T-cell (primary cell): ENCODE results near the gene PNLIPRP3. TPM values are rescaled to one million over a fixed set of nuclear protein-coding genes. Genes with fewer than 3 reads are reported as not detected.

ENCODE experiments used
- ATAC-seq, 4 experiments: fragments of 200-7000 bp in 3 of 4; fragments of 150-1000 bp in 1 of 4; cut with Tn5 transposase; replicated peaks in 1 of 4; 1 replicate in 3 of 4; 2 replicates in 1 of 4; pipeline ENCODE4 v1.10.0; 2021; ENCODE audit warnings: moderate library complexity in 3 of 4, mild to moderate bottlenecking in 2 of 4, moderate number of reproducible peaks in 1 of 4
- CTCF ChIA-PET, 2 donors: fragments of 300-600 bp; sonication (Branson Sonifier 250); formaldehyde crosslinking; loops; one replicate each; lab custom pipeline; 2022; ENCODE audit warnings: antibody characterized with exemption in 2 of 2; lab: Charles Lee
- POLR2A ChIA-PET, 2 donors: fragments of 300-600 bp; sonication (Branson Sonifier 250); formaldehyde crosslinking; loops; one replicate each; lab custom pipeline; 2022; ENCODE audit warnings: antibody characterized with exemption in 2 of 2; lab: Charles Lee
- DNase-seq, 35 experiments: peaks; one replicate each; pipeline versions ENCODE4 v3.0.0 to v3.0.0-alpha.2; 2013 to 2023
- H3K27ac ChIP-seq: one replicate; pipeline ENCODE4 v1.5.1; 2013; ENCODE audit warnings: low read length
- H3K27me3 ChIP-seq, 2 experiments: replicated peaks in 1 of 2; 1 replicate in 1 of 2; 2 replicates in 1 of 2; pipeline versions ENCODE4 v1.6.1 to v1.7.0; 2013; ENCODE audit warnings: low read length in 1 of 2, mixed read lengths in 1 of 2; ENCODE audit not compliant: control insufficient read depth in 2 of 2, insufficient read depth in 2 of 2; ENCODE audit errors: extremely low read depth in 1 of 2
- H3K36me3 ChIP-seq, 2 donors: 1 replicate in 1 of 2; 2 replicates in 1 of 2; pipeline versions ENCODE4 v1.6.1 to v1.7.0; 2013; ENCODE audit warnings: low read length in 1 of 2; ENCODE audit not compliant: control insufficient read depth in 2 of 2, insufficient read depth in 1 of 2; ENCODE audit errors: extremely low read depth in 1 of 2
- H3K4me1 ChIP-seq, 2 experiments: 1 replicate in 1 of 2; 2 replicates in 1 of 2; pipeline versions ENCODE4 v1.6.1 to v1.7.0; 2013; ENCODE audit warnings: low read length in 2 of 2, mixed read lengths in 1 of 2; ENCODE audit not compliant: insufficient read depth in 2 of 2, control insufficient read depth in 1 of 2; ENCODE audit errors: extremely low read depth in 1 of 2
- H3K4me3 ChIP-seq, 2 donors: 1 replicate in 1 of 2; 2 replicates in 1 of 2; pipeline versions ENCODE4 v1.5.1 to v1.7.0; 2013; ENCODE audit warnings: mild to moderate bottlenecking in 2 of 2, low read length in 1 of 2, moderate library complexity in 1 of 2; ENCODE audit not compliant: control insufficient read depth in 1 of 2; ENCODE audit errors: extremely low read depth in 1 of 2
- H3K9me3 ChIP-seq: 2 replicates; pipeline ENCODE4 v1.7.0; 2013
- H3K27ac Mint-ChIP-seq, 2 donors: one replicate each; pipeline ENCODE4 v1.8.0; 2020 to 2021; ENCODE audit warnings: mild to moderate bottlenecking in 2 of 2, mixed read lengths in 2 of 2
- H3K27me3 Mint-ChIP-seq, 2 donors: one replicate each; pipeline ENCODE4 v1.8.0; 2021 to 2022; ENCODE audit warnings: mixed read lengths in 2 of 2
- H3K36me3 Mint-ChIP-seq: one replicate; pipeline ENCODE4 v1.8.0; 2021; ENCODE audit warnings: mixed read lengths
- H3K4me1 Mint-ChIP-seq, 3 donors: one replicate each; pipeline ENCODE4 v1.8.0; 2020 to 2022; ENCODE audit warnings: mixed read lengths in 3 of 3, mild to moderate bottlenecking in 1 of 3
- H3K4me3 Mint-ChIP-seq, 3 donors: one replicate each; pipeline ENCODE4 v1.8.0; 2020 to 2022; ENCODE audit warnings: mild to moderate bottlenecking in 3 of 3, mixed read lengths in 3 of 3, moderate library complexity in 3 of 3
- H3K9me3 Mint-ChIP-seq, 3 donors: one replicate each; pipeline ENCODE4 v1.8.0; 2020 to 2022; ENCODE audit warnings: mixed read lengths in 3 of 3
- WGBS: methylation state at CpG from one replicate; pipeline ENCODE4 v1.1.5; 2013; ENCODE audit warnings: missing lambda C conversion rate; ENCODE audit not compliant: insufficient coverage; 5-methylcytosine and 5-hydroxymethylcytosine counted together
- total RNA-seq, 35 experiments: library from RNA in 6 of 35; stranded (reverse) in 6 of 35; fragments of 120-200 nt in 1 of 35; gene quantifications; one replicate each; pipeline versions ENCODE4 v1.2.1 to v1.2.4 and lab custom pipeline; 2013 to 2026

The PNLIPRP3 gene
- total RNA-seq, 5 donors from 2014 or later (not counting 1 experiment from before 2014, with no cell fraction given) = not detected

- Histone ChIP-seq H3K36me3 (no peaks in the 10 kb centered on the region), H3K9me3 (no peaks in the 10 kb centered on the region), H3K4me3 (no peak overlapping the region), H3K27ac (no peak overlapping the region), H3K4me1 (no peaks in the 10 kb centered on the region), H3K27me3 (no peaks in the 10 kb centered on the region)
- Mint-ChIP-seq H3K27ac (no peak overlapping the region), H3K27me3 (peaks cover 2 to 12% of the 10 kb centered on the region in 2 donors), H3K4me1 (no peaks in the 10 kb centered on the region), H3K36me3 (no peaks in the 10 kb centered on the region), H3K9me3 (peaks cover 0 to 7% (median 4%) of the 10 kb centered on the region in 3 donors), H3K4me3 (no peak overlapping the region)
- DNase-seq = no peak
- ChIA-PET POLR2A (no interaction called here), CTCF (no interaction called here)
- WGBS = no CpG with 5 or more reads among the region's 6 CpGs
- no peak for ATAC-seq
Measured at GRCh38 chr10:116470768-116471415, 43.2 kb downstream of the PNLIPRP3 start.

GRCh38 chr10:116472891-116473290, 45.2 kb downstream of the PNLIPRP3 start:
- no peak overlapping the region for H3K27ac Mint-ChIP-seq
- ATAC-seq (no peak), DNase-seq (no peak)
- H3K9me3 Mint-ChIP-seq = peaks cover 0 to 7% (median 4%) of the 10 kb centered on the region in 3 donors
- ChIA-PET POLR2A (interaction anchor here in 1 of 2 donors (0.9 kb wide), 1 partner anchor 10 kb away, joined by 3 read pairs; no protein-coding TSS in a partner anchor), CTCF (interaction anchor here in 1 of 2 donors (0.6 kb wide), 1 partner anchor 376 kb away, joined by 12 read pairs; no protein-coding TSS in a partner anchor)
- no peak overlapping the region for H3K27ac ChIP-seq
- no peaks in the 10 kb centered on the region for H3K4me1 Mint-ChIP-seq
- no peaks in the 10 kb centered on the region for H3K9me3 ChIP-seq
- WGBS = no CpG with 5 or more reads among the region's 4 CpGs
- H3K36me3 ChIP-seq = no peaks in the 10 kb centered on the region
- no peak overlapping the region for H3K4me3 Mint-ChIP-seq
- H3K27me3 Mint-ChIP-seq = peaks cover 2 to 9% of the 10 kb centered on the region in 2 donors
- no peaks in the 10 kb centered on the region for H3K36me3 Mint-ChIP-seq
- no peaks in the 10 kb centered on the region for H3K4me1 ChIP-seq
- H3K27me3 ChIP-seq = no peaks in the 10 kb centered on the region
- H3K4me3 ChIP-seq = no peak overlapping the region

GRCh38 chr10:116475866-116476265, 48.2 kb downstream of the PNLIPRP3 start:
- Histone ChIP-seq H3K27me3 (no peaks in the 10 kb centered on the region), H3K9me3 (no peaks in the 10 kb centered on the region), H3K36me3 (no peaks in the 10 kb centered on the region), H3K27ac (no peak overlapping the region), H3K4me3 (no peak overlapping the region), H3K4me1 (no peaks in the 10 kb centered on the region)
- POLR2A ChIA-PET = no interaction called here
- CTCF ChIA-PET = no interaction called here
- ATAC-seq (no peak), DNase-seq (no peak)
- 33% methylated on average over 1 of the region's 4 CpGs for WGBS
- H3K4me1 Mint-ChIP-seq = no peaks in the 10 kb centered on the region
- peaks cover 0 to 7% of the 10 kb centered on the region in 2 donors for H3K27me3 Mint-ChIP-seq
- H3K36me3 Mint-ChIP-seq = no peaks in the 10 kb centered on the region
- no peak overlapping the region for H3K4me3 Mint-ChIP-seq
- H3K9me3 Mint-ChIP-seq = peaks cover 0 to 4% (median 3%) of the 10 kb centered on the region in 3 donors
- no peak overlapping the region for H3K27ac Mint-ChIP-seq

GRCh38 chr10:116476461-116476860, 48.8 kb downstream of the PNLIPRP3 start:
- Mint-ChIP-seq H3K4me3 (no peak overlapping the region), H3K27ac (no peak overlapping the region), H3K9me3 (peaks cover 0 to 4% (median 3%) of the 10 kb centered on the region in 3 donors), H3K36me3 (no peaks in the 10 kb centered on the region), H3K27me3 (peaks cover 0 to 7% of the 10 kb centered on the region in 2 donors), H3K4me1 (no peaks in the 10 kb centered on the region)
- Histone ChIP-seq H3K27ac (no peak overlapping the region), H3K27me3 (no peaks in the 10 kb centered on the region), H3K4me3 (no peak overlapping the region), H3K9me3 (no peaks in the 10 kb centered on the region), H3K36me3 (no peaks in the 10 kb centered on the region), H3K4me1 (no peaks in the 10 kb centered on the region)
- ATAC-seq (no peak), DNase-seq (no peak)
- ChIA-PET POLR2A (no interaction called here), CTCF (no interaction called here)
- WGBS = 74% methylated on average over 3 of the region's 4 CpGs

GRCh38 chr10:116477986-116478664, 50.5 kb downstream of the PNLIPRP3 start:
- H3K4me1 ChIP-seq = no peaks in the 10 kb centered on the region
- no peaks in the 10 kb centered on the region for H3K36me3 Mint-ChIP-seq
- H3K4me3 ChIP-seq = no peak overlapping the region
- no peaks in the 10 kb centered on the region for H3K36me3 ChIP-seq
- H3K9me3 ChIP-seq = no peaks in the 10 kb centered on the region
- H3K4me1 Mint-ChIP-seq = no peaks in the 10 kb centered on the region
- H3K9me3 Mint-ChIP-seq = peaks cover 0 to 4% (median 3%) of the 10 kb centered on the region in 3 donors
- DNase-seq (no peak), ATAC-seq (no peak)
- no peak overlapping the region for H3K4me3 Mint-ChIP-seq
- CTCF ChIA-PET = no interaction called here
- peaks cover 0 to 8% of the 10 kb centered on the region in 2 donors for H3K27me3 Mint-ChIP-seq
- no peak overlapping the region for H3K27ac ChIP-seq
- no peaks in the 10 kb centered on the region for H3K27me3 ChIP-seq
- no peak overlapping the region for H3K27ac Mint-ChIP-seq
- WGBS = 53% methylated on average over 4 of the region's 12 CpGs
- POLR2A ChIA-PET = no interaction called here

DNA sequence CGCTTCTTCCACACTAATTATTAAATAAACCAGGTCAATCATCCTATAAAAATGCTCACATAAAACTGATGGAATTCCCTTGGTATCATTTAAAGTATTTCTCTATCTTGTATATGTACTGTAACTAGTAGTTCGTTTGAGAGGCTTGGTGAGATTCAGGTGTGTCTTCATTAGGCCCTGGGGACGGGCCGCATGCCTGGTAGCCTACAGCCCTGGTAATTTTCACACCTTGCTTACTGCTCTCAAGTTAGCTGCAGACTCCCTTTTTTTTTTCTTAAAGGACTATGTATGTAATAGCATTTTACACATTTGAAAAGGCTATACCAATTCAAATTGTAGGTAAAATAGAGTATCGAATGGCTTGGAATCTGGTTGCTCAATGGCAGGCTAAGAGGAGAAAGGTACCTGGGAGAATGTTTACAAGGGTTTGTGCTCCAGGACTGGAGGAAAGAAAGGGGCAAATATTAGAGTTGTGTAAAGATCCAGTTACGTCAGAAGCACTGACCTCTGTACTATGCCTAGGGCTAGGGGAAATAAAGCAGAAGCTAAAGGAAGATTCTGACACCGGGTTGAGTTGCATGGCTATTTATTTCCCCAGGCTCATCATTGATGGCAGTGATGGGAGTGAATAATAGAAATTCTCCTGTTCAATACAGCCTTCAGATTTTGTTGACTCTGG, 59.3 kb downstream of the PNLIPRP3 start:
- Histone ChIP-seq H3K9me3 (no peaks in the 10 kb centered on the region), H3K27ac (no peak overlapping the region), H3K27me3 (no peaks in the 10 kb centered on the region), H3K36me3 (no peaks in the 10 kb centered on the region), H3K4me3 (no peak overlapping the region), H3K4me1 (no peaks in the 10 kb centered on the region)
- DNase-seq = no peak
- ChIA-PET POLR2A (no interaction called here), CTCF (no interaction called here)
- Mint-ChIP-seq H3K27ac (no peak overlapping the region), H3K27me3 (peaks cover 0 to 6% of the 10 kb centered on the region in 2 donors), H3K4me3 (no peak overlapping the region), H3K4me1 (no peaks in the 10 kb centered on the region), H3K9me3 (no peaks in the 10 kb centered on the region), H3K36me3 (no peaks in the 10 kb centered on the region)
- 79% methylated on average over 2 of the region's 7 CpGs for WGBS
- ATAC-seq = no peak
